HG03521 (cell line): ENCODE results near the gene PIK3R4.

Experiments
- ATAC-seq: cut with Tn5 transposase; IDR thresholded peaks from one replicate; pipeline ENCODE4 v1.9.1; 2021; ENCODE audit warnings: mild to moderate bottlenecking, moderate library complexity; ENCODE audit not compliant: unreplicated experiment

PIK3R4 gene

GRCh38 chr3:130746246-130747039, at the start of gene PIK3R4:
PIK3R4 (minus strand) TSS chr3:130746829; CDS start chr3:130745218, 1,611 bp downstream.
- peak; percentile 84 for ATAC-seq

DNA sequence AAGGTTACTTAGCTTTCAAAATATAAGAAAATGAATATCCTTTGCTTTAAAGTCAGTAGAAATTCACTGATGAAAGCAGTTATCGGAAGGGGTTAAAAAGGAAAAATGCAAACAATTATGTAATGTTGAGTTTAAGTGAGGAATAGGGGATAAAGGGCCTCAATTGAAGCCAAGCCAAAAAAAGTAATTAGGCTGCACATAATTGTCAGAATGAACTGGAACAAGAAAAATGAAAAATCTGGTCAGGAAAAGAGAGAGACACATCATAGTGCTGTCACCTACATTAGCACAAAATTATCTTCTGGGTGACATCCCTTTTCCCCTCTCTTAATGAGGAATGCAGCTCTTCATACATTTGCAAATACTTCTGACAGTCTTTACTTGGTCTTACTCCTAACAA, 48.8 kb upstream of the PIK3R4 start:
- ATAC-seq: no peak

GRCh38 chr3:130792246-130792645, 45.6 kb upstream of the PIK3R4 start:
- no peak for ATAC-seq

- no peak for ATAC-seq
These were observed 43.2 kb upstream of the PIK3R4 start for GRCh38 chr3:130789782-130790322.

DNA sequence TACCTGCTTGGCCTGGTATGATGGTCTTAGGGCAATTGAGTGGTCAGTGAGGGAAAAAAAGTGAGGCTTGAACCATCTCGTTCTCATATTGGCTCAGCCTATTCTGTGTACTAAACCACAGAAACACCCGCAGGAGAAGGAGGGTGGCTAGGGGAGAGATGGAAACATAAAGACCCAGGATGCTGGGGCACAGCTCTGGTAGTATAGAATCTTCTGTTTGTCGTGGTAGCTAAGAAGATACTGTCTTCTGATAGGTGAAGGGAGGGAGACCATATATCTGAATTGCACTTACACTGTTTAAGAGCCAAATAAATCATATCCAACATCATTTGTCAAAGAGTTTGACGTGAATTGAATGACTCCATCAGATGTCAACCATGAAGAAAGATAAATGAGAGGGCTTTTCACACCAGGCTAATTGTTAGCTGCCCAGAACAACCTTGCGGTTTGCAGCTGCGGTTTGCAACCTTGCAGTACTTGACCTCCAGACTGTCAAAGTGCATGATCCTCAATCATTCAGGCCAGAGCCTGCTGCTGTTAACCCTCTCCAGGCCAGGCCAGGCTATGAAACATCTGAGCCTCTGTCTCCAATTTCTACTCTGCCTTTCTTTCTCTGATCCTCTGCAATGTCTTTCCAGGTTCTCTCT, 40.9 kb upstream of the PIK3R4 start:
- no peak for ATAC-seq

GRCh38 chr3:130786306-130786705, 39.7 kb upstream of the PIK3R4 start:
- ATAC-seq: no peak

DNA sequence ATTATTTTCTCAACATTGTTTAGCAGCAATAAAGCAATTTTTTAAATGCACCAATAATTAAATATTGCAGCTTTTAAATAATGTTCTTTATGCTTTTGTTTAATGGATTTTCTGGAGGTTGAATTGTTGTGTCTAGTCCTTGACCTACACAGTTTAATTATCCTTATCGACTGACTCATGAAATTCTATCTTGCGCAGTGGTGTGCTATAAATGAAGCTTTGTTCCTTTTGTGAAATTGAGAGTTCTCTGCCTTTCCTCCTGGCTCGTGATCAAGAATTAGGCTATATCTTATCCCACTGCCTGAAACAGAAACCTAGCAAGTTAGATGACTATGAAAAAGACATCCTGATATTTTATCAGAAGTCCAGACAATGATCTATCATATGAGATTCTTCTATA, 37.0 kb upstream of the PIK3R4 start:
- ATAC-seq: no peak

GRCh38 chr3:130779486-130779885, 32.9 kb upstream of the PIK3R4 start:
- ATAC-seq: peak; percentile 18

DNA sequence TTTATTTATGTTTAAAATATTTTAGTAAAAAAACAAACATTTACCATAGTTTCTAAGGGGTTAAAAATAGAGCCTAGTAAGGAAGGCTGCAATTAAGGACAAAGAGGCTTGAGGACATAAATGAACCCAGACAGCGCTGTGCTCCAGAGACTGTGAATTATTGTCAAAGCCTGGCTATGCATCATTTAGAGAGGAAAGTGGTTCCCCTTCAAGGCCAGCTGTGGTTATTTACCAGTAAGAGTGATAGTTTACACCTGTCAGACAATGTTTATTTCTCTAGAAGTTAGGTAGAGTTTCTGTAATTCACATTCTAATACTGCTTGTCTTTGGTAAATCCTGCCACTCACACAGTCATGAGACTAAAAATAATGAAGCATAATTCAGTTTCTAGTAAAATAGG, 32.4 kb upstream of the PIK3R4 start:
- peak; percentile 82 for ATAC-seq

DNA sequence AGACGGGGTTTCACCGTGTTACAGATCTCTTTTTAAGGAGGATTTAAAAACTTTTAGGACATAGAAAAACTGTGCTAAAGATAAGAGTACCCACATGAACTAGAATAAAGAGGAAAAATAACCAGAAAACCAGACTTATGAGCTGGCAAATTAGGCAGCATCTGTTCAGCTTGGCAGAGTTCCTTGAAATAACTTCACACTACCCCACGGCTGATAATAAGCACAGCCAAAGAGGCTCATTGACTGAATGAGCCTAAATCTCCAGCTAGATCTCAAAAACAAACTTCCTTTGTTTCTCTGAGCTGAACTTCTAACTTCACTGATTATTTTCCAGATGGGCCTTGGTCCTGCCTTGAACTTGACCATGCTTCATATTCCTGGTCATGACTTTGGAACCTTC, 26.7 kb upstream of the PIK3R4 start:
- no peak for ATAC-seq

DNA sequence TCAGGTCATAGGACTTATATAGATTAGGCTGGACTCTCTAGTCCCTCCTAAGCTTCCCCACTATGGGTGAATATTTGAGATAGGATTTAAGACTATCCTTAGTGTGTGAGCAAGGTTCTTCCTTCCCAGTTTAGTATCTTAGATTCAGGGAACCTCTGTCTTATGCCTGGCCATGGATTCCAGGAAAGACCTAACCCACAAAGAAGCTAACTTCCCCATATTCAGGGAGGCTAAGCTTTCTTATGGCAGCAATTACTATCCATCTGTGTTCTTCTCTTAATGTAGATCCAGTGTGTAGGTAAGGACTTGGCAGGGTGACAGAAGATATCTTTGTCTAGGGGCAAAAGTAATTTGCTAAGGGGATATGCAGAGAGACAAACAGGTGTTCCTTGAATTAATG, 25.5 kb upstream of the PIK3R4 start:
- ATAC-seq: no peak

- no peak for ATAC-seq
These were observed 24.0 kb upstream of the PIK3R4 start for GRCh38 chr3:130770644-130771043.

GRCh38 chr3:130761730-130762311, 15.2 kb upstream of the PIK3R4 start:
- no peak for ATAC-seq

- ATAC-seq: no peak
These were observed 14.3 kb upstream of the PIK3R4 start for GRCh38 chr3:130760922-130761321.

- no peak for ATAC-seq
These were observed 13.2 kb upstream of the PIK3R4 start for GRCh38 chr3:130759692-130760338.

GRCh38 chr3:130758624-130759369, 12.2 kb upstream of the PIK3R4 start:
- no peak for ATAC-seq

DNA sequence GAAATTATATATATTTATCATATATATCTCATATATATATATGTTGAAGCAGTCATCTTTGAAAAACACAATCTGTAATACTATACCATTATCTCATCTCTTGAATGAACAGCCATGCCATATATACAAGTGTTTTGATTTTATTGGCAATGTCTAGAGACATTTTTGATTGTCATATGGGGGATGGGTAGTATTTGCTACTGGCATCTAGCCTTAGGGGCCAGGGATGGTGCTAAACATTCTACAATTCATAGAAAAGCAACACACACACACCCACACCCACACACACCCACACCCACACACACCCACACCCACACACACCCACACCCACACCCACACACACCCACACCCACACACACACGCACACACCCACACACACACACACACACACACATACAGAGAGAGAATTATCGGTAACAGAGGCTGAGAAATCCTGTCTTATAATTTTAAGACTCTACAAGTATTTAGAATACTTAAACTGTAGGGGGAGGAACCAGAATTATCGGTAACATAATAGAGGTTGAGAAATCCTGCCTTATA, 11.1 kb upstream of the PIK3R4 start:
- ATAC-seq: no peak

DNA sequence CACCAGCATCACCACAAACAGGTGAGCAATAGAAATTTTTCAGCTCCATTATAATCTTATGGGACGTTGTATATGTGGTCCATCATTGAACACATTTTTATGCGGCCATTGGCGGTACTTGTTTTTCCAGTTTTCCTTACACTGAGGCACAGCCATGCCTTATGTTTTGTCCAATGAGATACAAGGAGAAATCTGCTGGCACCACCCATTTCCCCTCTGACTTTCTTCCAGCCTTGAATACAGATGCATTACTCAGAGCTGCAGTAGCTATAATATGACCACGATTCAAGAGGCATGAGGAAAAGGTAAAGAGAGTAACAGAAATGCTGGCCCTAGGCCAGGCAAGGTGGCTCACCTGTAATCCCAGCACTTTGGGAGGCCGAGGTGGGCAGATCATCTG, 9.0 kb upstream of the PIK3R4 start:
- no peak for ATAC-seq

GRCh38 chr3:130748981-130749380, 2.4 kb upstream of the PIK3R4 start:
- no peak for ATAC-seq

GRCh38 chr3:130748467-130748861, 1.8 kb upstream of the PIK3R4 start:
- no peak for ATAC-seq
